AG20443 (cell line): ENCODE results near the gene MAML3.

ENCODE experiments used
- DNase-seq: peaks from one replicate; pipeline ENCODE4 v3.0.0; 2012; ENCODE audit warnings: low spot score, mixed read lengths

The MAML3 gene

DNA sequence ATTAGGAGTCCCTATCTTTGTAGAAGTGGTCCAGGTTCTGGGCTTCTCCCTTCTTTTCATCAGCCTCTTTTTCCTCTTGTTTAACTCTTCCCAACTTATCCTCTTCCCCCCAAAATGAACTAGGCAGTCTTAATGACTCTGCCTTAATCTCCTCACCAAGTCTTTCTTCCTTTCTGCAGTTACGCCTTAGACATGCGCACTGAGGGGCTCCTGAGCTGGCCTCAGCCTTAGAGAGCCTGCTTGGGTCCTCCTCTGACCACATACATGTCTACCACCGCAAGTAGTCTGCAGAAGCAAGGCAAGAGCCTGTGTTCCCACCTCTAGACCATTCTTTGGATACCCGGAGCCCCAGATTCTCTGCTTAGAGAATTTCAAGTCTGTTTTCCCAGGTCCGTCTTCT lies 288.4 kb downstream of the MAML3 start:
- DNase-seq, result no peak

DNA sequence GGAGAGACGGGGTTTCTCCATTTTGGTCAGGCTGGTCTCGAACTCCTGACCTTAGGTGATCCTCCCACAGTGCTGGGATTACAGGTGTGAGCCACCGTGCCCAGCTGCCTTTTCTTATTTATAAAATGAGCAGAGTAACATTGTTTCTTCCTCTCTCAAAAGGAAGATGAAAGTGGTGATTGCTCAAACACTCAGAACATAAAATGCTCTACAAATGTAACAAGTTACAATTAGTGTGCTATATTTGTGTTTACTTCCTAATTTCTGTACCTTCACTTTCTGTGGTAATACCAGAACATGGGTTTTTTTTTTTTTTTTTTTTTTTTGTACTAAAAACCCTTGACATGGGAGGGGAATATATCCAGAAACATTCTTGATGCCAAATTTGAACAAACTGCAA lies 290.5 kb downstream of the MAML3 start:
- DNase-seq, result no peak

DNA sequence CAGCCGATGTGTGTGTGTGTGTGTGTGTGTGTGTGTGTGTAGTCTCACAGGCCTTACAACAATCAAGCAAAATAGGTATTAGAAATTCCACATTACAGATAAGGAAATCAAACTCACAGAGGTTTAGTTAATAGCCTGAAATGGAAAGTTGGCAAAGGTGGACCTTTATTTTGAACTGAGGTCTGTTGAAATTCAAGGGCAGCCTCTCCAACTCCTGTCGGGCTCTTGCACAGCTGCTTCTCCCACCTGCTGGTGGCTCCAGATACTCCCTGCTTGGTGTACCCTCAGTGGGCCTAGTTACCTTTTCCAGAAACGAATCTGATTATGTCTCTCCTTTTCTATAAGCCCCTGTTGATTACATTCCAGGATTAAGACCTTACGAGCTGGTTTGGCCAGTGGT lies 292.5 kb downstream of the MAML3 start:
- DNase-seq, result no peak

DNA sequence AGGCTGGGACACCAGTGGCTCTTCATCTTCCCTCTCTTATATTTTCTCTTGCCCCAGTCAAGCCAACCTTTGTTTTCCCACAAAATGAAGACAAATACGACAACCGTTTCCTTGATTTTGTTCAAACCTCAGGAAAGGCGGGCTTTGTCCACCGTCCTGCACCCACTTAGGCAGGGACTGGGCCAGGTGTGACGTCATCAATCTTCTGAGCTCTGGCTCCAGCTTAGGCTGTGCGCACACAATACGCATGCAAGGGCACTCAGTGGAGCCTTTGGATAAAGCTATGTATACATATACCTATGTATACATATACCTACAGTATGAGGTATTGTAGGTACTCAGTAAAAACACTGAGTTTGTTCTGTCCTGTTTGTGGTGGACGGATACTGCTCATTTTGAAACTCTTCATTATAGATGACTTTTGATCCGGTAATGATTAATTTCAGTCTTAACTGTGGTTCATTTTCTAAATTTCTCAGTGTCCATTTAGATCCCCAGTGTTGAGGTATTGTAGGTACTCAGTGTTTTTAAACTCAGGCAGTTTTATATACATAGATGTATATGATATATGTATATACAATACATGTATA lies 293.5 kb downstream of the MAML3 start:
- no peak for DNase-seq

DNA sequence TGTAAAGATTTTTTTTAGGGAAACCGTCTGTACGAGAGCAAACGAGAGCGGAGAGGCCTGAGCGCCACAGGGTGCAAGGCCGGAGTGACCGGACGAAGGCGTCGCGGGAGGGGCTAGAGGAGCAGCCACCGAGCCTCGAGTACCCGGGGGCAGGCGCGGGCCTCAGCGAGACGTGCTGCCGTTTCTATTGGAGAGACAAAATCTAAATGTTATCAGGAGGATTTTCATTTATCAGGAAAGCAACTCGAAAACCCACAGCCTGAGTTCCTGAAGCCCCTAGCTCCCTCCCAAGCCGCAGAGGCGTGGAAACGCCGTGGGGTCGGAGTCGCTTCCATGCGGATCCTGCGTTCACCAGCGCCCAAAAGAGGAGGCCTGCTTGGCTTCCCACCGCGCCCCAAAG lies 294.1 kb downstream of the MAML3 start:
- no peak for DNase-seq

DNA sequence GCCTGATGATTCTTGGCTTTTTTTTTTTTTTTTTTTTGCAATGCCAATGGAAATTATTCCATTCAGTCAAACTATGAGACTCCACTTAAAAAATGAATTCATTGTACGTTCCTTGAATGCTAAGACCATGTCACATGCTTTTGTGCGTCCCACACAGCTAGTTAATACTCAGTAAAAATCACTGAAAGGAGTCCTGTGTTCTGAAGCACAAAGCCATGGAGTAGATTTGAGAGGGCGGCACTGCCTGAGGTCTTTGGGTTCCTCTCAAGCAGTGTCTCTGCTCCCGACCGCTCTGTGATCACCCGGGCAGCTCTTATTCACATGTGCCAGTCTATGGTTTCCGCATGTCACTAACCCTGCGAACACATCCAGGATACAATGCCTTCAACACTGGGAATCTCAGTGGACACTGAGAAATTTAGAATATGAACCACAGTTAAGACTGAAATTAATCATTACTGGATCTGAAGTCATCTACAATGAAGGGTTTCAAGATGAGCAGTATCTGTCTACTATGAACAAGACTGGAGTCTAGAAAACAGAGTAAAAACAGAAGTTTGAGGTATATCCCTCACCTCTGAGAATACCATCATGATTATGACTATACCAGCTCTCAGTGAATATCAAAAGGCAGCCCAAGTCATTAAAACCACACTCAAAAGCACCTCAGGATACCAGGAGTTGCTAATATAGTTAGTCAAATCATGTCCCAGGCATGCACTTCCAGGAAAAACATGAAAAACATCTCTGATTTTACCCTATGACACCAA lies 295.4 kb downstream of the MAML3 start:
- no peak for DNase-seq

DNA sequence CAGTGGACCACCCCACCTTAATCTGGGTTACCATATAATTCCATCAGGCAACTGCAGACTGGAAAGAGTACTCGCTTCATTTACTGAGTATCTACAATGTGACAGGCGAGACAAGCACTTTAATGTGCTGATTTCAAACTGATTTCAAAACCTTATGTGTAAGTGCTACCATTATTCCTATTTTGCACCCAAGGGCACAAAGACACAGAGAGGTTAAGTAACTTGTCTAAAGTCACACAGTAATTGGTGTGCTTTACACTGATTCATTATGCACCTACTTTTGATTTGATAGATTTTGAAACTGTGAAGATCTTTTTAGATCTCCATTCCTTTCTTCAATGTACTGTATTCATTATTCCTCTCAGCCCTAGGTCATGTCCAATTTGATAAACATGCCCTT lies 296.0 kb downstream of the MAML3 start:
- no peak for DNase-seq

DNA sequence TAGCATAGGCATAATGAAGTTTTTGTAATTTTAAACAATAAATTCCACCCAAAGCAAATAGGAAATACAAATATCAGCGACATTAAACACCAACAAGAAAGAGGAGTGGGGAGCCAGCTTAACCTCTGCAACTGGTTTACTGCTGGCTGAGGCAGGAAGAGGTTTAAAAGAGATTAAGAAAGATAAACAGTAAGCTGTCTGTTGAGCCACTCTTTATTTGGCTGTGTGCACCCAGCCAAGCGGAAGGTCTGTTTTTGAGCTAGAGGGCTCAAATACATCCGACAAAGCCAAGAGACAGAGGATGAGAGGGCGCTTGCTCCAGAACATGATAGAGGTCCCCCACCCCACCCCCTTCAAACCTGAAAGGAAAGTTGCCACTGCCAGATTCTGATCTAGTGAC lies 297.0 kb downstream of the MAML3 start:
- no peak for DNase-seq

DNA sequence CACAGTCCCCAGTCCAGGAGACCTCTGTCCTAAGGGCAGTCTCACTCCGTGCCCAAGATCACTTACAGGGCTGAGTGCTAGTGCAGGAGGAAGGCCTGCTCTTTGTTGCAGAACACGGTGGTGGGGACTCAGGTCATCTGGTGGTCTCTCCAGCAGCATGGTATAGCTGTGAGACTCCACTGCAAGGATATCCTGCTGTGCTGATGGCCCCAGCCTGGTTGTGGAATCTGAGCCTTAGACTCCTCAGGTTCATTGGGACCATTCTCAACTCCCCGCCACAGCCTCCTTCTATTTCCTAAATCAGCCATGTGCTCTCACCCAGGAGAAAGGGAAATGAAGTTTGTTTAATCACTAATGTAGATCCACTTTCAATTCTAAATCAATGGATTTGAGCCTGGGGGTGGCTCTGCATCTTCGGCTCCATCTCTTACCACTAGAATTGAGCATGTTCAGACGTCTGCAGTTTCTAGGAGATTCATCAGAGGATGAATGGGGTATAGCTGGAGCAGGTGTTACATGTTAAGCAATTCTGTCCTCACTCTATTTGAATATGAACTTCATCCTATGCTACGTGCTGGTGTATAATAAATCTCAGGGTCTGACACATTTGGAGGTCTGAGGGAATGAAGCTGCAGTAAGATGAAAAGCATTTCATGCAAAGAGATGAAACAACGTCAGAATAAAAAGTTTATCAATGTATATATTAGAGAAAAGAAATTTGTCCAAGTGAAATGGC lies 299.1 kb downstream of the MAML3 start:
- DNase-seq, result no peak

DNA sequence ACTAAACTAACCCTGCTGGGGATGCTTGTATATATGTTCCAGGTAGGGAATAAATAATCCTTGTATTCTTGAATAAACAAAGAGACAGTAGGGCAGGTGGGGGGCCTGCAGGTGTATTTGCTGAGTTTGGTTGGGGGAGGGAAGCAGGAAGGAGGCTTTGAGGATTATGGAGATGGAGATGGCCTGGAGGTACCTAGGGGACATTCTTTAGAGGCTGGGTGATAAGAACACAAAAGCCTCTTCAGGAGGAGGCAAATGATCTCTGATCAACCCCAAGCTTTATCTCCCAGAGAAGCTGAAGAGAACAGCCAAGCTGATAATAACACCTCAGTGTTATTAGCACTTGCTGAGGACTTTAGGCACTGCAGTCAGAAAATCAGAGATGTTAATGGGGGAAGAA lies 300.7 kb downstream of the MAML3 start:
- DNase-seq, result no peak

DNA sequence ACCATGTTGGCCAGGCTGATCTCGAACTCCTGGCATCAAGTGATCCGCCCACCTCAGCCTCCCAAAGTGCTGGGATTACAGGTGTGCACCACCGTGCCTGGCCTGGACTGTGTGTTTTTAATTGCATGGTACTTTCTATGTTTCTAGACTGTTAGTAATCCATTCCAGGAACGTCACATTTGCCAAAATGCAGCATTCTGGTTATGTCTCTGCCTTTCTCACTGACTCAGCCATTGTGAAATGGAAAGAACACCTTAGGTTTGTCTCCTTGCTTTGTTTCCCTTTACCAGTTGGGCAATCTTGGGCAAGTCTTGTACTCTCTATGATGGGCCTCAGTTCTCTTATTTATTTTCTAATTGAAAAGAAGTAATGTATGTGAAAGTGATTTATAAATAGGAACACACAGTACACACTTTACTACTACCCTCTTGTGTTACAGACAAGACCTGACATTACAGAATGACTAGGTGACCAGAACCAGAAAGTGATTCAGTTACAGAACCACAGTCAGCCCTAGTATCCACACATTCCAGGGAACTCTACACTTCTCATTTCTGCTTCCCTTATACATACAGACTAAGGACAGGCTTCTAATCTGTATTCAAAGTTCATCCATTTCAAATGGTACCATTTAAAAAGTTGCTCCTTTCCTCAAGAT lies 301.2 kb downstream of the MAML3 start:
- no peak for DNase-seq

DNA sequence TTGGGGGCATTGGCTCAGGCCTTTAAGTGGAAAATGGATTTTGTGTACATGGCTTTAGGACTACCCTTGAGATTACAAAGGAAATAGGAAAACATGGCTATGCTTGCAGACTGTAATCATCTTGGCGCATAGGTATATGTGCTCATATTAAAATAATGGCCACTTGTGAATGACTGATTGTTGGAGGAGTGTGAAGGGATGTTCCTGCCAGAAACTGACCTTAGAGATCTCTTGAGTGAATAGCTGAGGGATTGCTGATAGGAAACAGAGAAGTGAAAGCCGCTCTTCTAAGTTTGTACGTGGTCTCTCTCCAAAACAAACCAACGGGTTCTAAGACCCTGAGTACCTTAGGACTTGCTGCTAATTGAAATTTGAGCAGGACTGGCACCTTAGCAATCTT lies 302.3 kb downstream of the MAML3 start:
- no peak for DNase-seq

DNA sequence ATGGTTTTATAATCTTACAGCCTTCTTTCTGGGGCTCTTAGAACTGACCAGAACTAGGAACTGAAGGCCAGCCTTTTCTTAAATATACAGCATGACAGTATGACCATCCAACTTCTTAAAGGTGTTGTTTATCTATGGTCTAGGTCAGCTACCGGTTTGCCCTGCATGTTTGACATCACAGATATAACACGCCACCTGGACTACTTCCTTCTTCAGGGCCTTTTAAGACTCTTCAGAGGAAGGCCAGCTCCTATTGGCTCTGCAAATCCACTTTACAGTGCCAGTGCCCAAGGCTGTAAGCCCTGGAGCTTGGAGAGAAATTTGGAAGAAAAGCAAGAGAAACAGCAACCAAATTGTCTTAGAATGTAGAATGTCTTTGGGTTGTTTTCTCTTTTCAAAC lies 302.9 kb downstream of the MAML3 start:
- DNase-seq, result no peak

DNA sequence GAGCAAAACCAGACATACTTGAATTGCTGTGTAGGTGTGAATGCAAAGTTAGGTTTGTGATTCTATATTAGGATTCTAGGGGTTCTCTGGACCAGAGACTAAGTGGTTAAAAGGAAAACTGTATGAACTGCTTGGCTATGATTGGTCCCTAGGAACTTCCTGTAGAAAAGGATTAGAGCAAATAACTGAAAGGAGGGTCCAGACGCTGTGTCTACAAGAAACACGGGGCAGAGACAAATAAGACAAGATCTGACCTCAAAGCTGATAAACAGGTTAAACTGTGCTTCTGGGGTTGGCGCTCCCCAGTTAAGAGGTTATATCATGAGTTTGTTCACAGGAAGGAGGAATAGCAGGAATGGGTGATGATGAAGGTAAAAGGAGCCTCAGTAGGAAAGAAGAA lies 304.8 kb downstream of the MAML3 start:
- DNase-seq, result no peak

DNA sequence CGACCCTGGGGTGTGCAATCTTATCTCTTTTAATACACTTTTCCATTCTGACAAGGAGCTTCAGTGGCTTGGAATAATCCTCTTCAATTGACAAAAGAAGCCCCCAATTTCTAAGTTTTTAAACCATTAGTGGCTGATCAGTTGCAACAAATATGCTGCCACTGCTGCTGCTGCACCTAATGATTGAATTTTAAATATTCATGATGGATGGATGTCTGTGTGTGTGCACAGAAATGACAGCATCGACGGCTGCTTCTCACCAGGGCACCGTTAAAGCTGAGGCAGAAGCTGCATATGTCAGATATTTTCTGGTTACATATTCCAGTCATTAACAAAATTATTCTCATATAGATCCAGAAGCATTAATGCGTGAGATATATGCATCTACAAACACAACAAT lies 306.0 kb downstream of the MAML3 start:
- no peak for DNase-seq

DNA sequence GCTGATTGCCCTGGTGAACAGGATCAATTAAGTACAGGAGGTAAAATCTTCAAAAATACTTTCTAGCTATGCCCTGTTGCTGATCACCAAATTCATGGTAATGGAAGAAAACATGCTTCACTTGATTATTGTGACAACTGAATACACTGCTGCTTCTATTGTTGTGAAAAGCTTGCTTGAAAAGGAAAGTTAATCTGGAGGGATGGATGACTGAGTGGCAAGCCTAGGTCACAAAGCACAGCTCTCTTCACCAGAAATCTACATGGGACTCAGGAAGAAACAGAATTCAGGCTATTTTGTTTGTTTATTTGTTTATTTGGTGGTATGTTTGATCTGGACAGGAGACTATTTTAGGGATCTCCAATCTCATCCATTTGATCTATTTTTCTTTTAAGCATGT lies 306.4 kb downstream of the MAML3 start:
- no peak for DNase-seq

DNA sequence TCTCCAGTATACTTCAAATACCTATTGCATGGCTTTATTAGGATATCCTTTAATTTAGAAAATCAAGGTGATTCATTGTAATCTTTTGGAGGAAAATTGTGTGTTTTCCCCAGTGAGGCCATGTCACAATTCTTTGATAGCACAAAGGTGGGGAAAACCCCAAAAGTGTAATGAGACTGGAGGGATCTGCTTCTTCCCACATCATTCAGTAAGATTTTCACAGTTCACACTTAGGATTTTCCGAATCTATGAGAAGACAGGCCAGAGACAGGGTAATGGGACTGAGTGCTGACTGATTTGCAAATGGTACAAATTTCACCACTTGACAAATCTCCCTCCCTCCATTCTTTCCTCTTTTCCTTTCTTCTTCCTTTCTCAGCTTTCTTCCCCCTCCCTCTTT lies 307.2 kb downstream of the MAML3 start:
- no peak for DNase-seq

DNA sequence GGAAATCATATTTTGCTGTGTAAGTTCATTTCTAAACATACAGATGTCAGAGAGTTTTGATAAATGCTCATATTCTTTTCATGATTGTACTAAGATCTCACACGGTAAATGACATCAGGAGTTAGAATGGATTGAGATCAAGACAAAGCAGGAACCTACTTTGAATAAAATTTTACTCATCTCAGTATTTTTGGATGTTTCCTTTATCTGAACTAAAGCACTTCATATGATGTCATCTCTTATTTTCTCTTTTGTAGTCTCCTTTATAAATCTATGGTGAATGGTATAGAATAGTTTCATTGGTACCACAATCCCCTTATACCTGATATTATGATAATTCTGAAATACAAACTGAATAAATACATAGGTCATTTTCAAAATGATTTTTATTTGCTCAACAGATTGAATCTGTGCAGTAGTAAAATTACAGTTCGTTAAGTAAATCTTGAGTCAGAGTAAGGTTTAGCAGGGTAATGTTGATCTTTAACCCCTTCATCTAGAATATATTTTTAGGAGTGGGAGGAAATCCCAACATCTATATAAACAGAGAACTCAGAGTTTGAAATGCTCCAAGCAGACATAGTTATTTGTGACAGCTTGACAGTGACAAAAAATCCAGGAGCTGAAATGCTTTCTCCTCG lies 308.4 kb downstream of the MAML3 start:
- no peak for DNase-seq

DNA sequence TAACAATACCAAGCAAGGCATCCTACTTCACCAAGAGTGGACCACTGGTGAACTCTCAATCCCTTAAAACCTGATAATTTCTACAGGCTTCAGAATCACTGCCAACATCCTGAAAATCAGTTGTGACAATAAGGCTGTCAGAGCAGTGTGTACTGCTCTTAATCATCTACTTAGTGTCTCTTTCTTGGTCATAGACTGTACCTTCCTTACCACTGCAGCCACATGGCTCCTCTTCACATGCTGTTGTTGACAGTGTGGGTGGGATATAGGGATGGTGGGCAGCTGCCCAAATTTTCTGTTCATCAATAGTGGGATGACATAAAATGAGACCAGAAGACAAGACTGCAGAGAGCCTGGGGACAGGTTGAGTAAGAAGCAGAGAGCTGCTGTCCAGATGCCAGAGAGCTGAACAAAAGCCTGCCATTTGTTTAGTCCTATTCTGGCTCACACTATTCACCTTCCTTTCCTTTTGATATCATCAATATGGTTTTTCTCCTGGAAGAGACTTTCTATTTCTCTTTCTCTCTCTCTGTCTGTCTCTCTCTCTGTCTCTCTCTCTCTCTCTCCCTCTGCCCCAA lies 309.4 kb downstream of the MAML3 start:
- DNase-seq, result no peak

DNA sequence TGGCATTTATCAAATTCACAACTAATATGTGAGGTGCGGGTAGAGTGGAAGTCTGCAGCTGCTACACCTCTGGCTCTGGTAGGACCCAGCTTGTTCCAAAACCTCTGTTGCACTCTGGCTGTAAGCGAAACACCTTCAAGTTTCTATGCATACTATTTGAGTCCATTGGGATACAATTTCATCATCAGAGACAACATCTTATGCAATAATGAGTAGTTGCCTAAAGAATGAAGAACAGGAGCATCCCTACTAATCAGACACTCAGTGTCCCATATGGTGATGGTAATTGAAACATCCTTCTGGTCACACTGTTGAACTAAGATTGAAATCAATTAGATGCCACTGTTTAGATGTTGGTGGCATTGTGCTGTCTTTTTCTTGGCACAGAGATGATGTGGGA lies 309.9 kb downstream of the MAML3 start:
- no peak for DNase-seq

DNA sequence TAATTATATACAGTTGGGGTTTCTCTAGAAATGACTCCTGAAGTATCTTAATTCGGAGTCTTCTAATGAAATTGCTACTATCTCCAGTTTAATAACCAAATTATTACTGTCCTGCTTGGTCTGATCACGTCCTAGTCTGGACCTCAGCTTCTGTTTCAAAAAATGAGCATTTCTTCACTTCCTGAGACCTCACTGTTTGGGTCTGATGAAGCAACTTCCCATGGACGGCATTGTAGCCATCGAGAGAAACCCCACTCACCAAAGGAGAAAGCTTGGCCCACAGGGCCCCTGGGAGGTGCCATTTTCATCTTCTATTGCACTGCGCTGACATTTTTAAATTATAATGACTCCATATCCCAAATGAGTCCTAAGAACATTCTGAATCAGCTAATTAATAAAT lies 310.3 kb downstream of the MAML3 start:
- DNase-seq, result no peak
